H1 (cell line): ENCODE data around the gene DAPK2. TPM values are rescaled to one million over a fixed set of nuclear protein-coding genes. Genes with fewer than 3 reads are reported as not detected.

Experiments used
- KDM1A ChIP-seq: fragments of 200-600, 300-600 bp; sonication (generic); IDR thresholded peaks from 2 replicates; pipeline ENCODE4 v1.7.1; 2016; ENCODE audit warnings: mild to moderate bottlenecking, low read length, borderline replicate concordance
- MAX ChIP-seq: IDR thresholded peaks from 2 replicates; pipeline ENCODE4 v1.6.1; 2012; ENCODE audit warnings: inconsistent platforms
- polyA plus RNA-seq, 7 experiments: library from polyadenylated mRNA; depleted of rRNA in 3 of 7; stranded (reverse) in 5 of 7; unstranded in 2 of 7; fragments of >200 nt in 5 of 7; fragments of 200-250 nt in 2 of 7; gene quantifications; 1 replicate in 5 of 7; 2 replicates in 1 of 7; 4 replicates in 1 of 7; pipeline versions ENCODE4 v1.2.1 to v1.2.3, GENCODE V29; 2011 to 2013; ENCODE audit warnings: missing spikeins in 2 of 7, mixed read lengths in 2 of 7
- total RNA-seq: library from RNA; stranded (reverse); fragmentation: NEBNext Ultra II Directional; extraction: Animal tissue kit (Norgen Biotek cat#: 25700); gene quantifications from 2 replicates; pipeline ENCODE4 v1.2.1, GENCODE V29; 2021

Gene DAPK2
- total and polyA plus RNA-seq, 2 of the 8 experiments (the other 6 are each of a cell fraction or from before 2014, with no cell fraction given), result 1.8 to 2.9 TPM

- TF ChIP-seq KDM1A (no peak), MAX (no peak)
These were observed 173.3 kb downstream of the DAPK2 start (continued) for GRCh38 chr15:63872759-63873510.
